K562 (cell line): ENCODE data around the gene CCDC158. TPM values are rescaled to one million over a fixed set of nuclear protein-coding genes. Genes with fewer than 3 reads are reported as not detected.

Experiments used
- GATAD2B ChIP-seq: fragments of 450-650 bp; IDR thresholded peaks from 2 replicates; pipeline ENCODE4 v1.6.1; 2017; ENCODE audit warnings: mild to moderate bottlenecking, borderline replicate concordance
- HNRNPUL1 ChIP-seq: fragments of 200-400 bp; formaldehyde crosslinking; IDR thresholded peaks from 2 replicates; pipeline ENCODE4 v1.6.1; 2017; ENCODE audit warnings: low read length
- PTBP1 ChIP-seq: fragments of 200-400 bp; formaldehyde crosslinking; IDR thresholded peaks from 2 replicates; pipeline ENCODE4 v1.6.1; 2017; ENCODE audit warnings: low read depth, low read length
- PTTG1 ChIP-seq: fragments of 450-650 bp; IDR thresholded peaks from 2 replicates; pipeline ENCODE4 v1.6.1; 2016; ENCODE audit warnings: low read depth, mild to moderate bottlenecking, missing genetic modification characterization, missing compliant biosample characterization
- TAF7 ChIP-seq: fragments of 450-650 bp; IDR thresholded peaks from 2 replicates; pipeline ENCODE4 v1.6.1; 2016; ENCODE audit warnings: missing genetic modification characterization, missing compliant biosample characterization
- TBL1XR1 ChIP-seq, 2 experiments: IDR thresholded peaks; 2 replicates each; pipeline ENCODE4 v1.6.1; 2012; ENCODE audit warnings: improper control_type of control experiment in 2 of 2, low read length in 2 of 2, mild to moderate bottlenecking in 1 of 2
- TOE1 ChIP-seq, 2 experiments: fragments of 450-650 bp in 1 of 2; sonication (generic) in 1 of 2; formaldehyde crosslinking in 1 of 2; IDR thresholded peaks; 2 replicates each; pipeline versions ENCODE4 v1.7.1 to v1.8.0; 2016 to 2022; ENCODE audit warnings: borderline replicate concordance in 2 of 2, mild to moderate bottlenecking in 2 of 2, antibody characterized with exemption in 1 of 2, inconsistent platforms in 1 of 2, low read depth in 1 of 2, missing genetic modification reagents in 1 of 2, moderate library complexity in 1 of 2
- UBTF ChIP-seq, 2 experiments: IDR thresholded peaks; 2 replicates each; pipeline ENCODE4 v1.6.1; 2012; ENCODE audit warnings: improper control_type of control experiment in 2 of 2, low read depth in 2 of 2, low read length in 2 of 2, borderline replicate concordance in 1 of 2
- ZNF239 ChIP-seq: fragments of 250-450 bp; sonication (Bioruptor Pico); IDR thresholded peaks from 2 replicates; pipeline ENCODE4 v1.4.0; 2020; ENCODE audit warnings: mild to moderate bottlenecking
- polyA plus RNA-seq, 8 experiments: library from polyadenylated mRNA; depleted of rRNA in 4 of 8; stranded (reverse) in 5 of 8; unstranded in 3 of 8; fragments of >200 nt; fragmentation: Nextera tagmentation in 2 of 8; fragmentation: Illumina TruSeq in 1 of 8; extraction: Ambion mirVana in 2 of 8; extraction: Trizol in 1 of 8; gene quantifications; 2 replicates each; pipeline versions ENCODE4 v1.2.1 to v1.2.3, GENCODE V29; 2011 to 2014; ENCODE audit warnings: inconsistent platforms in 1 of 8, missing spikeins in 1 of 8
- total RNA-seq, 7 experiments: library from RNA; depleted of rRNA in 6 of 7; stranded (reverse); fragments of >200 nt in 6 of 7; fragmentation: Illumina TruSeq in 2 of 7; extraction: Trizol in 2 of 7; gene quantifications; 2 replicates each; pipeline versions ENCODE4 v1.2.1 to v1.2.3, GENCODE V29; 2011 to 2021; ENCODE audit warnings: low replicate concordance in 1 of 7
- TF ChIP-seq, protein P1 (sequence below), 2 experiments: fragments of 150-350 bp in 1 of 2; IDR thresholded peaks; 2 replicates each; pipeline ENCODE4 v1.6.1; 2012 to 2016; ENCODE audit warnings: low read depth in 2 of 2, low read length in 2 of 2, mild to moderate bottlenecking in 1 of 2, moderate library complexity in 1 of 2
- TF ChIP-seq, protein P2 (sequence below): sonication (generic); formaldehyde crosslinking; IDR thresholded peaks from 2 replicates; pipeline ENCODE4 v1.8.1; 2023; ENCODE audit warnings: missing genetic modification reagents, mild to moderate bottlenecking, borderline replicate concordance
- TF ChIP-seq, protein P3 (sequence below): fragments of 250-450 bp; sonication (Bioruptor Pico); IDR thresholded peaks from 2 replicates; pipeline ENCODE4 v1.8.0; 2022; ENCODE audit warnings: moderate library complexity, mild to moderate bottlenecking, inconsistent platforms

CCDC158 gene
- total and polyA plus RNA-seq, 9 of the 15 experiments (the other 6 are each of a cell fraction or from before 2014, with no cell fraction given): not detected

GRCh38 chr4:76301068-76301774 is 119.7 kb downstream of the CCDC158 start (continued):
- TF ChIP-seq, protein P1, sequence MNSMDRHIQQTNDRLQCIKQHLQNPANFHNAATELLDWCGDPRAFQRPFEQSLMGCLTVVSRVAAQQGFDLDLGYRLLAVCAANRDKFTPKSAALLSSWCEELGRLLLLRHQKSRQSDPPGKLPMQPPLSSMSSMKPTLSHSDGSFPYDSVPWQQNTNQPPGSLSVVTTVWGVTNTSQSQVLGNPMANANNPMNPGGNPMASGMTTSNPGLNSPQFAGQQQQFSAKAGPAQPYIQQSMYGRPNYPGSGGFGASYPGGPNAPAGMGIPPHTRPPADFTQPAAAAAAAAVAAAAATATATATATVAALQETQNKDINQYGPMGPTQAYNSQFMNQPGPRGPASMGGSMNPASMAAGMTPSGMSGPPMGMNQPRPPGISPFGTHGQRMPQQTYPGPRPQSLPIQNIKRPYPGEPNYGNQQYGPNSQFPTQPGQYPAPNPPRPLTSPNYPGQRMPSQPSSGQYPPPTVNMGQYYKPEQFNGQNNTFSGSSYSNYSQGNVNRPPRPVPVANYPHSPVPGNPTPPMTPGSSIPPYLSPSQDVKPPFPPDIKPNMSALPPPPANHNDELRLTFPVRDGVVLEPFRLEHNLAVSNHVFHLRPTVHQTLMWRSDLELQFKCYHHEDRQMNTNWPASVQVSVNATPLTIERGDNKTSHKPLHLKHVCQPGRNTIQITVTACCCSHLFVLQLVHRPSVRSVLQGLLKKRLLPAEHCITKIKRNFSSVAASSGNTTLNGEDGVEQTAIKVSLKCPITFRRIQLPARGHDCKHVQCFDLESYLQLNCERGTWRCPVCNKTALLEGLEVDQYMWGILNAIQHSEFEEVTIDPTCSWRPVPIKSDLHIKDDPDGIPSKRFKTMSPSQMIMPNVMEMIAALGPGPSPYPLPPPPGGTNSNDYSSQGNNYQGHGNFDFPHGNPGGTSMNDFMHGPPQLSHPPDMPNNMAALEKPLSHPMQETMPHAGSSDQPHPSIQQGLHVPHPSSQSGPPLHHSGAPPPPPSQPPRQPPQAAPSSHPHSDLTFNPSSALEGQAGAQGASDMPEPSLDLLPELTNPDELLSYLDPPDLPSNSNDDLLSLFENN (IDR thresholded peaks at IDR 0.05; ENCODE audit: low read depth in 2 of 2, low read length in 2 of 2): peak in 1 of 2 experiments; percentile 84; a peak in 2 of 4 replicates
- no peak for TF ChIP-seq TBL1XR1 (IDR thresholded peaks at IDR 0.05; ENCODE audit: low read length in 2 of 2)
- TF ChIP-seq TAF7 (tag): no peak
- peak; percentile 33; the same call in 1 of the 2 replicates for TF ChIP-seq TOE1 (IDR thresholded peaks at IDR 0.05; ENCODE audit: borderline replicate concordance)
- no peak for TF ChIP-seq TOE1 (CRISPR knock-in tag; IDR thresholded peaks at IDR 0.05; ENCODE audit: borderline replicate concordance, low read depth)
- TF ChIP-seq, protein P2, sequence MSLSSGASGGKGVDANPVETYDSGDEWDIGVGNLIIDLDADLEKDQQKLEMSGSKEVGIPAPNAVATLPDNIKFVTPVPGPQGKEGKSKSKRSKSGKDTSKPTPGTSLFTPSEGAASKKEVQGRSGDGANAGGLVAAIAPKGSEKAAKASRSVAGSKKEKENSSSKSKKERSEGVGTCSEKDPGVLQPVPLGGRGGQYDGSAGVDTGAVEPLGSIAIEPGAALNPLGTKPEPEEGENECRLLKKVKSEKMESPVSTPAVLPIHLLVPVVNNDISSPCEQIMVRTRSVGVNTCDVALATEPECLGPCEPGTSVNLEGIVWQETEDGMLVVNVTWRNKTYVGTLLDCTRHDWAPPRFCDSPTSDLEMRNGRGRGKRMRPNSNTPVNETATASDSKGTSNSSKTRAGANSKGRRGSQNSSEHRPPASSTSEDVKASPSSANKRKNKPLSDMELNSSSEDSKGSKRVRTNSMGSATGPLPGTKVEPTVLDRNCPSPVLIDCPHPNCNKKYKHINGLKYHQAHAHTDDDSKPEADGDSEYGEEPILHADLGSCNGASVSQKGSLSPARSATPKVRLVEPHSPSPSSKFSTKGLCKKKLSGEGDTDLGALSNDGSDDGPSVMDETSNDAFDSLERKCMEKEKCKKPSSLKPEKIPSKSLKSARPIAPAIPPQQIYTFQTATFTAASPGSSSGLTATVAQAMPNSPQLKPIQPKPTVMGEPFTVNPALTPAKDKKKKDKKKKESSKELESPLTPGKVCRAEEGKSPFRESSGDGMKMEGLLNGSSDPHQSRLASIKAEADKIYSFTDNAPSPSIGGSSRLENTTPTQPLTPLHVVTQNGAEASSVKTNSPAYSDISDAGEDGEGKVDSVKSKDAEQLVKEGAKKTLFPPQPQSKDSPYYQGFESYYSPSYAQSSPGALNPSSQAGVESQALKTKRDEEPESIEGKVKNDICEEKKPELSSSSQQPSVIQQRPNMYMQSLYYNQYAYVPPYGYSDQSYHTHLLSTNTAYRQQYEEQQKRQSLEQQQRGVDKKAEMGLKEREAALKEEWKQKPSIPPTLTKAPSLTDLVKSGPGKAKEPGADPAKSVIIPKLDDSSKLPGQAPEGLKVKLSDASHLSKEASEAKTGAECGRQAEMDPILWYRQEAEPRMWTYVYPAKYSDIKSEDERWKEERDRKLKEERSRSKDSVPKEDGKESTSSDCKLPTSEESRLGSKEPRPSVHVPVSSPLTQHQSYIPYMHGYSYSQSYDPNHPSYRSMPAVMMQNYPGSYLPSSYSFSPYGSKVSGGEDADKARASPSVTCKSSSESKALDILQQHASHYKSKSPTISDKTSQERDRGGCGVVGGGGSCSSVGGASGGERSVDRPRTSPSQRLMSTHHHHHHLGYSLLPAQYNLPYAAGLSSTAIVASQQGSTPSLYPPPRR (CRISPR knock-in tag): no peak
- TF ChIP-seq ZNF239: no peak
- TF ChIP-seq, protein P3, sequence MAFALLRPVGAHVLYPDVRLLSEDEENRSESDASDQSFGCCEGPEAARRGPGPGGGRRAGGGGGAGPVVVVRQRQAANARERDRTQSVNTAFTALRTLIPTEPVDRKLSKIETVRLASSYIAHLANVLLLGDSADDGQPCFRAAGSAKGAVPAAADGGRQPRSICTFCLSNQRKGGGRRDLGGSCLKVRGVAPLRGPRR (CRISPR knock-in tag): no peak
- TF ChIP-seq PTBP1: no peak
- TF ChIP-seq GATAD2B: no peak
- no peak for TF ChIP-seq UBTF (IDR thresholded peaks at IDR 0.05; ENCODE audit: borderline replicate concordance in 1 of 2, low read depth in 2 of 2, low read length in 2 of 2)
- no peak for TF ChIP-seq PTTG1 (tag)
- no peak for TF ChIP-seq HNRNPUL1
